Smooth muscle cell (in vitro differentiated cells): ENCODE results near the gene DVL1. TPM values are rescaled to one million over a fixed set of nuclear protein-coding genes. Genes with fewer than 3 reads are reported as not detected.

ENCODE experiments used
- DNase-seq: peaks from one replicate; lab custom pipeline; 2025; ENCODE audit not compliant: unreplicated experiment; lab: John Stamatoyannopoulos, UW
- H2AFZ ChIP-seq: fragments of 200-600 bp; sonication (generic); 2 replicates; pipeline ENCODE4 v1.6.0; 2016; ENCODE audit warnings: antibody characterized with exemption, low read depth, mild to moderate bottlenecking
- H3F3A ChIP-seq: fragments of 200-600 bp; sonication (generic); 2 replicates; pipeline ENCODE4 v1.6.0; 2017; ENCODE audit warnings: antibody characterized with exemption, low read depth
- H3K27ac ChIP-seq: fragments of 200-600 bp; sonication (generic); 2 replicates; pipeline ENCODE4 v1.5.1; 2016; ENCODE audit warnings: low read depth, mild to moderate bottlenecking
- H3K27me3 ChIP-seq: fragments of 200-600 bp; sonication (generic); 2 replicates; pipeline ENCODE4 v1.6.1; 2016; ENCODE audit warnings: low read depth, mild to moderate bottlenecking
- H3K36me3 ChIP-seq: fragments of 200-600 bp; sonication (generic); 2 replicates; pipeline ENCODE4 v1.5.1; 2016; ENCODE audit warnings: low read depth
- H3K4me1 ChIP-seq: fragments of 200-600 bp; sonication (generic); 2 replicates; pipeline ENCODE4 v1.5.1; 2016; ENCODE audit warnings: low read depth
- H3K4me2 ChIP-seq: fragments of 200-600 bp; sonication (generic); 2 replicates; pipeline ENCODE4 v1.6.0; 2016; ENCODE audit warnings: mild to moderate bottlenecking
- H3K4me3 ChIP-seq: fragments of 200-600 bp; sonication (generic); 2 replicates; pipeline ENCODE4 v1.5.1; 2016; ENCODE audit warnings: mild to moderate bottlenecking
- H3K79me2 ChIP-seq: fragments of 200-600 bp; sonication (generic); 2 replicates; pipeline ENCODE4 v1.6.0; 2016; ENCODE audit warnings: low read depth, mild to moderate bottlenecking
- H3K9ac ChIP-seq: fragments of 200-600 bp; sonication (generic); 2 replicates; pipeline ENCODE4 v1.6.0; 2016; ENCODE audit warnings: low read depth
- H3K9me3 ChIP-seq: fragments of 200-600 bp; sonication (generic); replicated peaks from 2 replicates; pipeline ENCODE4 v1.5.1; 2016; ENCODE audit warnings: low read depth
- H4K20me1 ChIP-seq: fragments of 200-600 bp; sonication (generic); 2 replicates; pipeline ENCODE4 v1.6.0; 2016; ENCODE audit warnings: low read depth
- CTCF ChIP-seq: fragments of 200-600 bp; sonication (generic); IDR thresholded peaks from 2 replicates; pipeline ENCODE4 v1.5.1; 2017; ENCODE audit warnings: borderline replicate concordance, mild to moderate bottlenecking, antibody characterized with exemption; ENCODE audit not compliant: insufficient read depth, poor library complexity, severe bottlenecking
- WGBS: methylation state at CpG from one replicate; pipeline ENCODE4 v1.1.7; 2016; ENCODE audit warnings: low lambda C conversion rate; 5-methylcytosine and 5-hydroxymethylcytosine counted together
- polyA plus RNA-seq: library from polyadenylated mRNA; unstranded; fragments of >200 nt; fragmentation: Nextera tagmentation; extraction: Ambion mirVana; gene quantifications from 2 replicates; pipeline ENCODE4 v1.2.1, GENCODE V29; 2016
- total RNA-seq: library from RNA; depleted of rRNA; stranded (reverse); fragments of >200 nt; gene quantifications from 2 replicates; pipeline ENCODE4 v1.2.3, GENCODE V29; 2014

The DVL1 gene
- total and polyA plus RNA-seq, 2 experiments from 2014 or later = 28.5 to 28.7 TPM

- H2AFZ ChIP-seq = no peak overlapping the region
- DNase-seq = no peak
- peaks cover 31% of the 10 kb centered on the region for H3K4me1 ChIP-seq
- H3K27ac ChIP-seq = no peak overlapping the region
- no peak for TF ChIP-seq CTCF
- no peaks in the 10 kb centered on the region for H3K36me3 ChIP-seq
- peaks cover 51% of the 10 kb centered on the region for H3K79me2 ChIP-seq
- no peak overlapping the region for H3K4me3 ChIP-seq
- peak overlapping the region; percentile 92 for H3K4me2 ChIP-seq
- WGBS = 67% methylated on average over 76 of the region's 116 CpGs
- H3K27me3 ChIP-seq = no peaks in the 10 kb centered on the region
- H3F3A ChIP-seq = peaks cover 24% of the 10 kb centered on the region
- H4K20me1 ChIP-seq = peaks cover 63% of the 10 kb centered on the region
- H3K9ac ChIP-seq = no peak overlapping the region
- H3K9me3 ChIP-seq = no peaks in the 10 kb centered on the region
Measured at GRCh38 chr1:1354271-1355247, 5.3 kb upstream of the DVL1 start.

GRCh38 chr1:1353389-1354151, 4.4 kb upstream of the DVL1 start:
- Histone ChIP-seq H4K20me1 (peaks cover 63% of the 10 kb centered on the region), H3K9ac (no peak overlapping the region), H3K9me3 (no peaks in the 10 kb centered on the region), H3K27me3 (no peaks in the 10 kb centered on the region), H3K27ac (peak overlapping the region; percentile 2), H2AFZ (no peak overlapping the region), H3K79me2 (peaks cover 53% of the 10 kb centered on the region), H3K4me1 (peaks cover 26% of the 10 kb centered on the region), H3F3A (peaks cover 21% of the 10 kb centered on the region), H3K4me2 (no peak overlapping the region), H3K4me3 (no peak overlapping the region), H3K36me3 (no peaks in the 10 kb centered on the region)
- DNase-seq = no peak
- no peak for TF ChIP-seq CTCF
- 81% methylated on average over 20 of the region's 28 CpGs for WGBS

GRCh38 chr1:1352786-1353388, 3.7 kb upstream of the DVL1 start:
- Histone ChIP-seq H3K36me3 (no peaks in the 10 kb centered on the region), H3K4me2 (peak overlapping the region; percentile 68), H3K9me3 (no peaks in the 10 kb centered on the region), H3K27me3 (no peaks in the 10 kb centered on the region), H3K27ac (peak overlapping the region; percentile 48), H3K4me3 (no peak overlapping the region), H2AFZ (no peak overlapping the region), H3K79me2 (peaks cover 59% of the 10 kb centered on the region), H3K9ac (no peak overlapping the region), H4K20me1 (peaks cover 70% of the 10 kb centered on the region), H3F3A (peaks cover 21% of the 10 kb centered on the region), H3K4me1 (peaks cover 31% of the 10 kb centered on the region)
- WGBS = 57% methylated on average over 5 of the region's 5 CpGs
- DNase-seq = no peak
- TF ChIP-seq CTCF = no peak
